Naive thymus-derived CD4-positive, alpha-beta T cell (primary cell): ENCODE measurements around the gene ATP6V0C. TPM values are rescaled to one million over a fixed set of nuclear protein-coding genes. Genes with fewer than 3 reads are reported as not detected.

ENCODE experiments used
- ATAC-seq: fragments of 150-1000 bp; cut with Tn5 transposase; 2 replicates; pipeline ENCODE4 v1.10.0; 2021; ENCODE audit warnings: mild to moderate bottlenecking, moderate library complexity
- CTCF ChIA-PET: fragments of 350-600 bp; sonication (Branson Sonifier 250); formaldehyde crosslinking; loops from one replicate; lab custom pipeline; 2021; ENCODE audit warnings: antibody characterized with exemption; lab: Charles Lee
- POLR2A ChIA-PET: fragments of 350-600 bp; sonication (Branson Sonifier 250); formaldehyde crosslinking; loops from one replicate; lab custom pipeline; 2021; ENCODE audit warnings: antibody characterized with exemption, inconsistent platforms; lab: Charles Lee
- DNase-seq, 9 donors: peaks; one replicate each; pipeline versions ENCODE4 v3.0.0 to v3.0.0-alpha.2; 2020 to 2022; ENCODE audit warnings: mixed read lengths in 1 of 9
- H3K27ac ChIP-seq: one replicate; pipeline ENCODE4 v1.7.0; 2013; ENCODE audit warnings: mild to moderate bottlenecking, low read depth, low read length, moderate library complexity
- H3K27me3 ChIP-seq, 2 donors: one replicate each; pipeline ENCODE4 v1.7.0; 2013; ENCODE audit warnings: low read length in 2 of 2, mild to moderate bottlenecking in 2 of 2, moderate library complexity in 2 of 2; ENCODE audit not compliant: control insufficient read depth in 2 of 2, insufficient read depth in 2 of 2
- H3K36me3 ChIP-seq, 3 experiments: 1 replicate in 2 of 3; 2 replicates in 1 of 3; pipeline ENCODE4 v1.7.0; 2013; ENCODE audit warnings: low read length in 3 of 3, mild to moderate bottlenecking in 3 of 3, moderate library complexity in 1 of 3; ENCODE audit not compliant: insufficient read depth in 3 of 3, control insufficient read depth in 2 of 3
- H3K4me1 ChIP-seq, 2 donors: one replicate each; pipeline ENCODE4 v1.7.0; 2013; ENCODE audit warnings: low read length in 2 of 2, mild to moderate bottlenecking in 2 of 2, moderate library complexity in 1 of 2; ENCODE audit not compliant: control insufficient read depth in 2 of 2, insufficient read depth in 2 of 2
- H3K4me3 ChIP-seq: 2 replicates; pipeline ENCODE4 v1.7.0; 2013; ENCODE audit warnings: mild to moderate bottlenecking, low read length
- H3K9me3 ChIP-seq, 3 experiments: 1 replicate in 2 of 3; 2 replicates in 1 of 3; pipeline ENCODE4 v1.7.0; 2013; ENCODE audit warnings: low read length in 3 of 3; ENCODE audit not compliant: control insufficient read depth in 2 of 3
- H3K27ac Mint-ChIP-seq, 9 donors: one replicate each; pipeline ENCODE4 v1.8.0; 2020 to 2022; ENCODE audit warnings: mixed read lengths in 9 of 9, mild to moderate bottlenecking in 8 of 9, moderate library complexity in 5 of 9, inconsistent platforms in 2 of 9
- H3K27me3 Mint-ChIP-seq, 5 donors: one replicate each; pipeline ENCODE4 v1.8.0; 2021 to 2022; ENCODE audit warnings: mixed read lengths in 5 of 5, mild to moderate bottlenecking in 1 of 5
- H3K36me3 Mint-ChIP-seq, 5 donors: one replicate each; pipeline ENCODE4 v1.8.0; 2020 to 2022; ENCODE audit warnings: mixed read lengths in 5 of 5, mild to moderate bottlenecking in 3 of 5, inconsistent platforms in 1 of 5
- H3K4me1 Mint-ChIP-seq, 7 donors: one replicate each; pipeline ENCODE4 v1.8.0; 2020 to 2022; ENCODE audit warnings: mixed read lengths in 7 of 7, mild to moderate bottlenecking in 3 of 7, inconsistent platforms in 1 of 7
- H3K4me3 Mint-ChIP-seq, 10 donors: one replicate each; pipeline ENCODE4 v1.8.0; 2020 to 2022; ENCODE audit warnings: mild to moderate bottlenecking in 10 of 10, mixed read lengths in 10 of 10, moderate library complexity in 6 of 10, inconsistent platforms in 2 of 10
- H3K9me3 Mint-ChIP-seq, 11 donors: one replicate each; pipeline ENCODE4 v1.8.0; 2020 to 2022; ENCODE audit warnings: mixed read lengths in 11 of 11, mild to moderate bottlenecking in 4 of 11, inconsistent platforms in 1 of 11, moderate library complexity in 1 of 11
- intact Hi-C, 2 donors: fragments of 100-400 bp; cut with micrococcal nuclease; formaldehyde crosslinking; loops; one replicate each; pipeline ENCODE4 v1.15.1; 2023
- polyA plus RNA-seq, 2 donors: library from polyadenylated mRNA; unstranded; fragments of 300-500 nt; fragmentation: Illumina TruSeq; gene quantifications; one replicate each; pipeline ENCODE4 v1.2.3, GENCODE V29; 2021
- total RNA-seq, 6 experiments: library from RNA in 5 of 6; stranded (reverse) in 5 of 6; gene quantifications; 1 replicate in 5 of 6; 2 replicates in 1 of 6; pipeline ENCODE4 v1.2.3 and lab custom pipeline; 2021 to 2026

Gene ATP6V0C
- total and polyA plus RNA-seq, 7 experiments from 2014 or later = 76.5 to 303 (median 108) TPM

DNA sequence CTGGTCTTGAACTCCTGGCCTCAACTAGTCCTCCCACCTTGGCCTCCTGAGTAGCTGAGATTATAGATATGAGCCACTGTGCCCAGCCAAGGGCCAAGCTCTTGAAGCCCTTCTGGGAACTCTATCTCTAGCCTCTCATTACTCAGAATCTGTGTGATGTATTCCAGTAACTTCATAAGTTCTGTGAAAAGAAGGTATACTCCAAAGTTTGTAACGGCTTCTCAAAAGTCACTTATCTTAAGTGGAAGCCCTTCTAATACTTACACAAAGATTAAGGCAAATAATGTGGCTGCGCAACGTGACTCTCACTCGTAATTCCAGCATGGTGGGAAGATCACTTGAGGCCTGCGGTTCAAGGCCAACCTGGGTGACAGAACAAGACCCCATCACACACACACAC is 19.1 kb upstream of the ATP6V0C start:
- POLR2A ChIA-PET = no interaction called here
- H3K9me3 Mint-ChIP-seq = no peaks in the 10 kb centered on the region

GRCh38 chr16:2495041-2495440 is 18.7 kb upstream of the ATP6V0C start:
- H3K9me3 ChIP-seq = no peaks in the 10 kb centered on the region
- no peaks in the 10 kb centered on the region for H3K27me3 ChIP-seq
- no peaks in the 10 kb centered on the region for H3K27me3 Mint-ChIP-seq
- H3K36me3 ChIP-seq = peaks cover 0 to 19% (median 0%) of the 10 kb centered on the region in 3 experiments
- no peak for ATAC-seq
- DNase-seq = no peak
- no peak overlapping the region for H3K27ac Mint-ChIP-seq
- no peaks in the 10 kb centered on the region for H3K4me1 Mint-ChIP-seq
- no peak overlapping the region for H3K4me3 ChIP-seq
- H3K4me1 ChIP-seq = no peaks in the 10 kb centered on the region
- H3K4me3 Mint-ChIP-seq = no peak overlapping the region
- no peak overlapping the region for H3K27ac ChIP-seq
- intact Hi-C loops = no loop called here
- ChIA-PET POLR2A (no interaction called here), CTCF (interaction anchor here (0.7 kb wide), 1 partner anchor 9 kb away, joined by 4 read pairs; no protein-coding TSS in a partner anchor)
- H3K36me3 Mint-ChIP-seq = peaks cover 0 to 8% (median 0%) of the 10 kb centered on the region in 5 donors
- H3K9me3 Mint-ChIP-seq = no peaks in the 10 kb centered on the region

More for the DNA sequence above, 19.1 kb upstream of the ATP6V0C start:
- Mint-ChIP-seq H3K27ac (no peak overlapping the region), H3K36me3 (peaks cover 0 to 8% (median 0%) of the 10 kb centered on the region in 5 donors), H3K4me3 (no peak overlapping the region), H3K27me3 (no peaks in the 10 kb centered on the region), H3K4me1 (no peaks in the 10 kb centered on the region)
- ATAC-seq = no peak
- no peak overlapping the region for H3K4me3 ChIP-seq
- CTCF ChIA-PET = no interaction called here
- H3K27ac ChIP-seq = no peak overlapping the region
- H3K27me3 ChIP-seq = no peaks in the 10 kb centered on the region
- no peak for DNase-seq
- peaks cover 0 to 19% (median 0%) of the 10 kb centered on the region in 3 experiments for H3K36me3 ChIP-seq
- no peaks in the 10 kb centered on the region for H3K4me1 ChIP-seq
- intact Hi-C loops = no loop called here
- no peaks in the 10 kb centered on the region for H3K9me3 ChIP-seq

- Mint-ChIP-seq H3K36me3 (peaks cover 0 to 8% (median 0%) of the 10 kb centered on the region in 5 donors), H3K4me1 (no peaks in the 10 kb centered on the region), H3K27ac (no peak overlapping the region), H3K9me3 (no peaks in the 10 kb centered on the region), H3K27me3 (no peaks in the 10 kb centered on the region), H3K4me3 (no peak overlapping the region)
- H3K4me3 ChIP-seq = no peak overlapping the region
- no peaks in the 10 kb centered on the region for H3K9me3 ChIP-seq
- DNase-seq (no peak), ATAC-seq (no peak)
- no peaks in the 10 kb centered on the region for H3K4me1 ChIP-seq
- CTCF ChIA-PET = interaction anchor here (0.6 kb wide), 1 partner anchor 35 kb away, joined by 3 read pairs; the partner anchor contains the start of gene CEMP1
- POLR2A ChIA-PET = no interaction called here
- no peaks in the 10 kb centered on the region for H3K27me3 ChIP-seq
- peaks cover 0 to 19% (median 0%) of the 10 kb centered on the region in 3 experiments for H3K36me3 ChIP-seq
- intact Hi-C loops = no loop called here
- no peak overlapping the region for H3K27ac ChIP-seq
Measured at GRCh38 chr16:2496223-2497115, 17.3 kb upstream of the ATP6V0C start.

DNA sequence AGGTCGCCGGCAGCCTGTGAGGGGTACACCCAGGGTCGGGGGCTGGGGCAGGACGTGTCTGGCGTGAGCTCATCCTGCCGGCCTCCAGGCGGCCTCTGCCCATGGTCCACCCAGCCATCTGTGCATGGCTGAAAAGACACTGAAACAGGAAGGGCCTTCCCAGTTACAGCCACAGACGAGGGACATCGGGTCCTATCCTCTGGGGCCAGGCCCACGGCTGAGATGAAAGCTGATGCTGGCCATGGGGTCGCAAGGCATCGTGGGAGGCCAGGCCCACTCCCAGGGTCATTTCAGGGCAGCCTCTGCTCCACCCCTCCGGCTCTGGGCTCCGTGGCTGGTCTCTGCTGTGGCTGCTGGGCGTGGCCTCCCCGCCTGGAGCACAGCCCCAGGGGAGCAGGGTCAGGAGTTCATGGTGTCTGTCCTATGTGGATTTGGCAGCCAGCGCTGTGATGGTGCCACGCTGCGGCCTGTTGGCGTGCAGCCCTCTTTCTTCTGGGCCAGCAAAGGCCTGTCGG is 16.6 kb upstream of the ATP6V0C start:
- no peaks in the 10 kb centered on the region for H3K27me3 ChIP-seq
- no peak for ATAC-seq
- H3K4me1 ChIP-seq = no peaks in the 10 kb centered on the region
- Mint-ChIP-seq H3K9me3 (no peaks in the 10 kb centered on the region), H3K4me3 (no peak overlapping the region), H3K27ac (no peak overlapping the region), H3K36me3 (peaks cover 0 to 8% (median 0%) of the 10 kb centered on the region in 5 donors), H3K27me3 (no peaks in the 10 kb centered on the region), H3K4me1 (peaks cover 0 to 3% (median 0%) of the 10 kb centered on the region in 7 donors)
- ChIA-PET CTCF (no interaction called here), POLR2A (no interaction called here)
- intact Hi-C loops = no loop called here
- H3K36me3 ChIP-seq = peaks cover 0 to 19% (median 0%) of the 10 kb centered on the region in 3 experiments
- no peak overlapping the region for H3K4me3 ChIP-seq
- DNase-seq = no peak
- H3K27ac ChIP-seq = no peak overlapping the region
- H3K9me3 ChIP-seq = no peaks in the 10 kb centered on the region

DNA sequence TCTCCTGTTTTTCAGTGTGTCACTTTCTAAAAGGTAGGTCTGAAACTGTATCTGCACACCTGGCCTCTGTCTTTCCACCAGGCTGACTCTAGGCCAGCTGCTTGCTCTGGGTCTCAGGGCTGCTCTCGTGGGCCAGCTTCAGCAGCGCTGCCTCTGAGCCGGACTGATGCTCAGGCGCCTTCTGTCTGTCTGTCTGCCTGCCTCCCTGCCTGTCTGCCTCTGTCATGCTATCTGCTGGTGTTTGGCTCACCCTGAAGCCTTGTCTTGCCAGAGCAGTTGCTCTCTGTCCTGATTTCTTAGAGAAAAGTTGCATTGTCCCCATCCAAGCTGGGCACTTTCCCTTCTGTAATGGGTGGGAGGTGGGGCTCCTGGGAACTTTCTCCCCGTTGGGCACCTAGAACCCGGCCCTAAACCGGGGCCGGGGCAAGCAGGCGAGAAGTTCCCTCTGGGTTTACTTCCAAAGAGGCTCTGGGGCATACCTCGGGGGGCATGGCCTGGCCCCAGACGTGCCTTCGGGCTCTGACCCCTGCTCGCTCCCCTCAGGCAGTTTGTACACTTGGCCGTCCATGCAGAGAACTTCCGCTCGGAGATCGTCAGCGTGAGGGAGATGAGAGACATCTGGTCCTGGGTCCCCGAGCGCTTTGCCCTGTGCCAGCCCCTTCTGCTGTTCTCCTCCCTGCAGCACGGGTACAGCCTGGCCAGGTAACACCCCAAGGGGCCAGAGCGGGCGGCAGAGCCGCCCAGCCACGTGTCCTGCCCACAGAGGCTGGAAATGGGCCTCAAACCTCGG is 15.9 kb upstream of the ATP6V0C start:
- intact Hi-C loops = no loop called here
- no peak overlapping the region for H3K27ac Mint-ChIP-seq
- no peak overlapping the region for H3K4me3 ChIP-seq
- no peaks in the 10 kb centered on the region for H3K4me1 ChIP-seq
- no peaks in the 10 kb centered on the region for H3K9me3 Mint-ChIP-seq
- no peak overlapping the region for H3K4me3 Mint-ChIP-seq
- DNase-seq = no peak
- ChIA-PET POLR2A (no interaction called here), CTCF (no interaction called here)
- H3K36me3 Mint-ChIP-seq = peaks cover 0 to 8% (median 0%) of the 10 kb centered on the region in 5 donors
- H3K36me3 ChIP-seq = peaks cover 0 to 19% (median 0%) of the 10 kb centered on the region in 3 experiments
- H3K4me1 Mint-ChIP-seq = peaks cover 0 to 3% (median 0%) of the 10 kb centered on the region in 7 donors
- no peaks in the 10 kb centered on the region for H3K27me3 Mint-ChIP-seq
- no peak for ATAC-seq
- no peak overlapping the region for H3K27ac ChIP-seq
- no peaks in the 10 kb centered on the region for H3K27me3 ChIP-seq
- no peaks in the 10 kb centered on the region for H3K9me3 ChIP-seq

GRCh38 chr16:2498531-2499253 is 15.1 kb upstream of the ATP6V0C start:
- no peaks in the 10 kb centered on the region for H3K27me3 ChIP-seq
- ATAC-seq (no peak), DNase-seq (no peak)
- H3K27ac ChIP-seq = no peak overlapping the region
- H3K4me3 Mint-ChIP-seq = no peak overlapping the region
- CTCF ChIA-PET = interaction anchor here (0.7 kb wide), 1 partner anchor 876 kb away, joined by 3 read pairs; no protein-coding TSS in a partner anchor
- no peaks in the 10 kb centered on the region for H3K27me3 Mint-ChIP-seq
- H3K4me1 ChIP-seq = no peaks in the 10 kb centered on the region
- no peak overlapping the region for H3K27ac Mint-ChIP-seq
- POLR2A ChIA-PET = interaction anchor here (0.6 kb wide), 1 partner anchor 492 kb away, joined by 3 read pairs; no protein-coding TSS in a partner anchor
- H3K36me3 Mint-ChIP-seq = peaks cover 0 to 8% (median 0%) of the 10 kb centered on the region in 5 donors
- intact Hi-C loops = no loop called here
- no peaks in the 10 kb centered on the region for H3K9me3 ChIP-seq
- peaks cover 0 to 19% (median 0%) of the 10 kb centered on the region in 3 experiments for H3K36me3 ChIP-seq
- H3K9me3 Mint-ChIP-seq = no peaks in the 10 kb centered on the region
- H3K4me1 Mint-ChIP-seq = peaks cover 0 to 3% (median 0%) of the 10 kb centered on the region in 7 donors
- no peak overlapping the region for H3K4me3 ChIP-seq
